GM12891 (cell line): Measurements from ENCODE around the gene NOX4.

ENCODE experiments used
- POLR2A ChIP-seq: IDR thresholded peaks from 2 replicates; pipeline ENCODE4 v1.6.1; 2011; ENCODE audit warnings: low read depth, low read length, control low read depth
- POLR2AphosphoS5 ChIP-seq: IDR thresholded peaks from 2 replicates; pipeline ENCODE4 v1.6.1; 2011; ENCODE audit warnings: low read depth, low read length, control low read depth
- TAF1 ChIP-seq: IDR thresholded peaks from 2 replicates; pipeline ENCODE4 v1.6.1; 2011; ENCODE audit warnings: low read depth, low read length, control low read depth

DNA sequence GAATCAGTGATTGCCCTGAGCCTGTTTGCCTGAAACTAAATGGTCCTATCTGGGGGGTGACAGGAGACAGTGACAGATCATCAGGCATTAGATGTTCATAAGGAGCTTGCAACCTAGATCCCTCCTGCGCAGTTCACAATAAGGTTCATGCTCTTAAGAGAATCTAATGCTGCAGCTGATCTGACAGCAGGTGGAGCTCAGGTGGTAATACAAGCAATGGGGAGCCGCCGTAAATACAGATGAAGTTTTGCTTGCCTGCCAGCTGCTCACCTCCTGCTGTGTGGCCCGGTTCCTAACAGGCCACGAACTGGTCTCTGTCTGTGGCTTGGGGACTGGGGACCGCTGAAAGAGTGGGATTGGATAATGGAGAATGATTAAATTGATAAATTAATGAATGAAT is 14.0 kb downstream of the NOX4 start:
- TF ChIP-seq POLR2AphosphoS5 (no peak), TAF1 (no peak), POLR2A (no peak)
